Upper lobe of left lung (tissue), 6 donors: Measurements from ENCODE around the gene PDCD2. TPM values are rescaled to one million over a fixed set of nuclear protein-coding genes. Genes with fewer than 3 reads are reported as not detected.

ENCODE experiments used
- ATAC-seq, 2 donors: fragments of 200-7000 bp; cut with Tn5 transposase; one replicate each; pipeline ENCODE4 v1.9.1; 2022; ENCODE audit warnings: mild to moderate bottlenecking in 2 of 2, moderate library complexity in 2 of 2; ENCODE audit not compliant: low FRiP score in 2 of 2
- DNase-seq, 2 donors: peaks; one replicate each; pipeline ENCODE4 v3.0.0-alpha.2; 2019 to 2020
- H3K27ac ChIP-seq, 4 donors: fragments of 200-600 bp; sonication (generic); one replicate each; pipeline ENCODE4 v1.5.1; 2016 to 2019
- H3K27me3 ChIP-seq, 4 donors: fragments of 200-600 bp; sonication (generic); one replicate each; pipeline ENCODE4 v1.5.1; 2017 to 2019
- H3K36me3 ChIP-seq, 4 donors: fragments of 200-600 bp; sonication (generic); one replicate each; pipeline ENCODE4 v1.5.1; 2016 to 2019
- H3K4me1 ChIP-seq, 4 donors: fragments of 200-600 bp; sonication (generic); one replicate each; pipeline ENCODE4 v1.5.1; 2018 to 2019
- H3K4me3 ChIP-seq, 4 donors: fragments of 200-600 bp; sonication (generic); one replicate each; pipeline ENCODE4 v1.5.1; 2017 to 2019; ENCODE audit warnings: mild to moderate bottlenecking in 2 of 4, moderate library complexity in 1 of 4
- H3K9me3 ChIP-seq, 4 donors: fragments of 200-600 bp; sonication (generic); one replicate each; pipeline ENCODE4 v1.5.1; 2018 to 2019
- CTCF ChIP-seq, 6 experiments: fragments of 450-650 bp in 4 of 6; fragments of 200-600 bp in 2 of 6; sonication (generic) in 2 of 6; IDR thresholded peaks; one replicate each; pipeline ENCODE4 v1.5.1; 2016 to 2019; ENCODE audit warnings: antibody characterized with exemption in 6 of 6
- EP300 ChIP-seq, 4 donors: sonication (generic); formaldehyde crosslinking; IDR thresholded peaks; one replicate each; pipeline ENCODE4 v1.5.1; 2017; ENCODE audit warnings: antibody characterized with exemption in 4 of 4, control low read depth in 2 of 4
- POLR2A ChIP-seq, 4 donors: fragments of 450-650 bp; IDR thresholded peaks; one replicate each; pipeline ENCODE4 v1.5.1; 2016 to 2017; ENCODE audit warnings: antibody characterized with exemption in 4 of 4, mild to moderate bottlenecking in 2 of 4
- POLR2AphosphoS5 ChIP-seq, 2 donors: sonication (generic); formaldehyde crosslinking; IDR thresholded peaks; one replicate each; pipeline ENCODE4 v1.5.1; 2017; ENCODE audit warnings: antibody characterized with exemption in 2 of 2
- WGBS, 2 donors: methylation state at CpG; one replicate each; pipeline ENCODE4 v1.1.5; 2017 to 2018; 5-methylcytosine and 5-hydroxymethylcytosine counted together
- total RNA-seq, 6 donors: library from RNA; depleted of rRNA in 4 of 6; stranded (reverse); fragments of >200 nt in 4 of 6; gene quantifications; one replicate each; pipeline versions ENCODE4 v1.1.0 to v1.2.1, GENCODE V29; 2016 to 2021
- donor health status: DM: no; HTN: no; CAD: no; lungs with moderate emphysema.
- donor health status: DM: no; HTN: yes; CAD: no; lungs with severe emphysema.

Gene PDCD2
- total RNA-seq, 6 donors from 2014 or later = 24.9 to 54.9 (median 45.8) TPM

DNA sequence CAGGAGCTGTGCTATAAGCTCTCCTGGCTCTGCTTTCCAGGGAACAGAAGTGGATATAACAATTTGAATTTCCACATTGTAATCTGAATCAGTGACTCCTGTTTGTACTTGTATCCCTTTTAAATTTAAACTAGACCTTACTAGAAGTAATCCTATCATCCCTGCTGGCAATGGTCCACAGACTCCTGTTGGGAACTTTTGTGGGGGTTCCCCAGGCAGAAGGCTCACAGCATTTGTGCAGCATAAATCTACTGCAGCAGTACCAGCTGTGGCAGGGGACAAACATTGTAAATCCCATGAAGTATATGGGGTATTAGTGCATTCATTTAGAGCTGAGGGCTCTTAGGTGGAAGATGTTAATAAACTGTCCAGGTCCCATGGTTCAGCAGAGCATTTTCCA is 12.0 kb upstream of the PDCD2 start:
- H3K4me1 ChIP-seq = no peaks in the 10 kb centered on the region
- H3K27ac ChIP-seq = no peak overlapping the region
- no peaks in the 10 kb centered on the region for H3K27me3 ChIP-seq
- no peaks in the 10 kb centered on the region for H3K36me3 ChIP-seq
- ATAC-seq = no peak
- TF ChIP-seq POLR2A (IDR thresholded peaks at IDR 0.05) = no peak
- TF ChIP-seq CTCF (IDR thresholded peaks at IDR 0.05) = no peak
- DNase-seq = no peak
- H3K4me3 ChIP-seq = no peak overlapping the region
- peaks cover 0 to 3% (median under 1%) of the 10 kb centered on the region in 4 donors for H3K9me3 ChIP-seq

DNA sequence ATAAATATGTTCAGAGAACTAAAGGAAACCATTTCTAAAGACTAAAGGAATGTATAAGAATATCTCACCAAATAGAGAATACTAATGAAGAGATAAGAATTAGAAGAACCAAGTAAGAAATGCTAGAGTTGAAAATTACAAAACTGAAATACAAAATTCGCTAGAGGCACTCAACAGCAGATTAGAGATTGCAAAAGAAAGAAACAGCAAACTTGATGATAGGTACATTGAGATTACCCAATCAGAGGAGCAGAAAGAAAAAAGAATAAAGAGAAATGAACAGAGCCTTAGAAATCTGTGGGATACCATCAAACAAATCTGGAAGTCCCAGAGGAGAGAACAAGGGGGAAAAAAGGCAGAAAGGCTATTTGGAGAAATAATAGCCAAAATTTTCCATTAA is 6.3 kb upstream of the PDCD2 start:
- no peak overlapping the region for H3K27ac ChIP-seq
- 83 to 91% methylated on average over 1 of the region's 1 CpG for WGBS, 2 donors
- H3K36me3 ChIP-seq = no peaks in the 10 kb centered on the region
- no peaks in the 10 kb centered on the region for H3K27me3 ChIP-seq
- peaks cover 3 to 10% (median 5%) of the 10 kb centered on the region in 4 donors for H3K9me3 ChIP-seq
- H3K4me3 ChIP-seq = no peak overlapping the region
- ATAC-seq = no peak
- H3K4me1 ChIP-seq = peaks cover 0 to under 1% (median 0%) of the 10 kb centered on the region in 4 donors
- TF ChIP-seq POLR2A (IDR thresholded peaks at IDR 0.05) = no peak
- no peak for DNase-seq

DNA sequence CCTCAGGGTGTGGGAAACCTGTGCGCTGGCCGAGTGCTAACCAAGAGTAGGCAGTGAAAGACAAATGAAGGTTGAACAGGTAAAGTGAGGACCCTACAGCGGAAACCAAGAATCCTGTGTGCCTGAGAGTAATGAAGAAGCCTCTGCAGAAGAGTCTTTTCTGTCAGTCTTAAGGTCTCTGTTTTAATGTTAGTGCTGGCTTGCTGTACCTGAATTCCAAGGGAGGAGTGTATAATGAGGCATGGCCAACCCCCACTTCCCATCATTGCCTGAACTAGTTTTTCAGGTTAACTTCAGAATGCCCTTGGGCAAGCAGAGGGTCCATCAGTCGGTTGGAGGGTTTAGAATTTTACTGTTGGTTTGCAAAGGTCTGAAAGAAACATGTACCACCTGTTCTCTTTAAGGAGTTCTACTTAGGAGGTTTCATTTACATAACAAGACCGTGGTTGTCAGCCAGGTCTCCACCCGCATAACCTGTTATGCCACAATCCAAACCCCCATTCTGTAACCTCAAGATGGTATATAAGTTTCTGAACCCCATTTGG is 589 bp upstream of the PDCD2 start:
- WGBS, 2 donors = 5 to 8% methylated on average over 6 of the region's 6 CpGs
- Histone ChIP-seq H3K36me3 (peaks cover 0 to 27% (median 14%) of the 10 kb centered on the region in 4 donors), H3K27ac (peak overlapping the region; percentile 82 to 98 (median 91)), H3K9me3 (no peaks in the 10 kb centered on the region), H3K4me1 (peaks cover 13 to 20% (median 15%) of the 10 kb centered on the region in 4 donors), H3K27me3 (no peaks in the 10 kb centered on the region), H3K4me3 (peak overlapping the region; percentile 56 to 96 (median 73))
- ATAC-seq (peak in 1 of 2 donors; percentile 6), DNase-seq (peak in 1 of 2 donors; percentile 28)
- TF ChIP-seq CTCF (IDR thresholded peaks at IDR 0.05) = no peak
- no peak for TF ChIP-seq POLR2A (IDR thresholded peaks at IDR 0.05)
- no peak for TF ChIP-seq EP300 (IDR thresholded peaks at IDR 0.05)
- TF ChIP-seq POLR2AphosphoS5 (IDR thresholded peaks at IDR 0.05) = no peak

- peaks cover 0 to 40% (median 17%) of the 10 kb centered on the region in 4 donors for H3K36me3 ChIP-seq
- H3K9me3 ChIP-seq = no peaks in the 10 kb centered on the region
- TF ChIP-seq CTCF (IDR thresholded peaks at IDR 0.05) = peak in 1 of 6 experiments; percentile 19
- no peak for TF ChIP-seq POLR2AphosphoS5 (IDR thresholded peaks at IDR 0.05)
- ATAC-seq = peak in 1 of 2 donors; percentile 1
- H3K27me3 ChIP-seq = no peaks in the 10 kb centered on the region
- 1 to 2% methylated on average over 9 to 12 of the region's 12 CpGs for WGBS, 2 donors
- H3K4me1 ChIP-seq = peaks cover 13 to 20% (median 15%) of the 10 kb centered on the region in 4 donors
- peak overlapping the region; percentile 68 to 96 (median 83) for H3K4me3 ChIP-seq
- DNase-seq = no peak
- H3K27ac ChIP-seq = peak overlapping the region; percentile 82 to 98 (median 91)
Measured at GRCh38 chr6:170583756-170584180, 669 bp downstream of the PDCD2 start.

- H3K36me3 ChIP-seq = peaks cover 4 to 87% (median 33%) of the 10 kb centered on the region in 4 donors
Measured at GRCh38 chr6:170578909-170579308, 5.5 kb downstream of the PDCD2 start.

More at GRCh38 chr6:170578909-170579308, 5.5 kb downstream of the PDCD2 start:
- H3K27ac ChIP-seq = no peak overlapping the region
- no peaks in the 10 kb centered on the region for H3K9me3 ChIP-seq
- no peak for TF ChIP-seq CTCF (IDR thresholded peaks at IDR 0.05)
- TF ChIP-seq EP300 (IDR thresholded peaks at IDR 0.05) = no peak
- TF ChIP-seq POLR2A (IDR thresholded peaks at IDR 0.05) = no peak
- no peak for TF ChIP-seq POLR2AphosphoS5 (IDR thresholded peaks at IDR 0.05)
- no peak overlapping the region for H3K4me3 ChIP-seq
- no peak for DNase-seq
- H3K4me1 ChIP-seq = peaks cover 6 to 11% (median 9%) of the 10 kb centered on the region in 4 donors
- ATAC-seq = no peak
- H3K27me3 ChIP-seq = no peaks in the 10 kb centered on the region
